Endothelial cell of umbilical vein (primary cell): Measurements from ENCODE around the gene MCRIP2. TPM values are rescaled to one million over a fixed set of nuclear protein-coding genes. Genes with fewer than 3 reads are reported as not detected.

ENCODE experiments used
- BruUV-seq: library from RNA; stranded (reverse); fragments of 400-500 nt; replicated peaks from 2 replicates; lab custom pipeline; 2021; lab: Mats Ljungman, UMichigan
- CTCF ChIA-PET: fragments of 300-600, 350-600 bp; sonication (Branson Sonifier 250); formaldehyde crosslinking; loops from one replicate; lab custom pipeline; 2021; ENCODE audit warnings: antibody characterized with exemption, inconsistent platforms; lab: Charles Lee
- POLR2A ChIA-PET: fragments of 300-600, 350-600 bp; sonication (Branson Sonifier 250); formaldehyde crosslinking; loops from one replicate; lab custom pipeline; 2021; ENCODE audit warnings: antibody characterized with exemption, inconsistent platforms; lab: Charles Lee
- DNase-seq: peaks from one replicate; pipeline ENCODE4 v3.0.0-alpha.2; 2011; ENCODE audit warnings: low read depth, low spot score
- FAIRE-seq: peaks from 2 replicates; lab custom pipeline; 2011; peaks lifted over from hg19 to GRCh38; lab: Jason Lieb, UNC
- H2AFZ ChIP-seq: 2 replicates; pipeline ENCODE4 v1.6.0; 2012; ENCODE audit warnings: low read depth, low read length, control low read depth, inconsistent platforms
- H3K27ac ChIP-seq: 2 replicates; pipeline ENCODE4 v1.5.1; 2011; ENCODE audit warnings: low read depth, mild to moderate bottlenecking, control low read depth, low read length, moderate library complexity; ENCODE audit not compliant: insufficient read depth
- H3K27me3 ChIP-seq, 2 experiments: 2 replicates each; pipeline versions ENCODE4 v1.6.0 to v1.6.1; 2011; ENCODE audit warnings: low read length in 2 of 2, mixed read lengths in 1 of 2; ENCODE audit not compliant: control insufficient read depth in 2 of 2, insufficient read depth in 2 of 2
- H3K36me3 ChIP-seq, 2 experiments: 2 replicates in 1 of 2; 3 replicates in 1 of 2; pipeline ENCODE4 v1.5.1; 2011; ENCODE audit warnings: low read length in 2 of 2, mild to moderate bottlenecking in 1 of 2, moderate library complexity in 1 of 2; ENCODE audit not compliant: control insufficient read depth in 2 of 2, insufficient read depth in 2 of 2; ENCODE audit errors: extremely low read depth in 1 of 2
- H3K4me1 ChIP-seq: 3 replicates; pipeline ENCODE4 v1.5.1; 2011; ENCODE audit warnings: mild to moderate bottlenecking, low read length; ENCODE audit not compliant: control insufficient read depth, insufficient read depth; ENCODE audit errors: extremely low read depth
- H3K4me2 ChIP-seq: 2 replicates; pipeline ENCODE4 v1.6.1; 2011; ENCODE audit warnings: low read length, control low read depth, mixed read lengths; ENCODE audit not compliant: insufficient read depth
- H3K4me3 ChIP-seq, 3 experiments: fragments of 200-600 bp in 1 of 3; sonication (generic), shearing (Covaris generic) in 1 of 3; replicated peaks in 1 of 3; 2 replicates each; pipeline ENCODE4 v1.5.1; 2011 to 2016; ENCODE audit warnings: control low read depth in 3 of 3, low read length in 3 of 3, mild to moderate bottlenecking in 2 of 3, inconsistent platforms in 1 of 3, low read depth in 1 of 3, moderate library complexity in 1 of 3; ENCODE audit not compliant: insufficient read depth in 1 of 3
- H3K79me2 ChIP-seq: 2 replicates; pipeline ENCODE4 v1.6.0; 2012; ENCODE audit warnings: low read length, inconsistent platforms; ENCODE audit not compliant: control insufficient read depth, insufficient read depth
- H3K9ac ChIP-seq: replicated peaks from 2 replicates; pipeline ENCODE3; 2011; ENCODE audit warnings: low read length, control low read depth; ENCODE audit not compliant: insufficient read depth; ENCODE audit errors: extremely low read depth
- H3K9me1 ChIP-seq: replicated peaks from 3 replicates; pipeline ENCODE4 v1.6.0; 2011; ENCODE audit warnings: mild to moderate bottlenecking, low read length; ENCODE audit not compliant: control insufficient read depth, insufficient read depth; ENCODE audit errors: extremely low read depth
- H3K9me3 ChIP-seq: replicated peaks from 2 replicates; pipeline ENCODE4 v1.5.1; 2012; ENCODE audit warnings: low read length, inconsistent platforms; ENCODE audit not compliant: control insufficient read depth, insufficient read depth
- H4K20me1 ChIP-seq: replicated peaks from 2 replicates; pipeline ENCODE3; 2011; ENCODE audit warnings: mild to moderate bottlenecking, low read length; ENCODE audit not compliant: control insufficient read depth, insufficient read depth; ENCODE audit errors: extremely low read depth
- CTCF ChIP-seq, 2 donors: IDR thresholded peaks; 1 replicate in 1 of 2; 2 replicates in 1 of 2; pipeline ENCODE4 v1.5.1; 2011; ENCODE audit warnings: low read length in 2 of 2, mild to moderate bottlenecking in 2 of 2, moderate library complexity in 2 of 2, control low read depth in 1 of 2, inconsistent platforms in 1 of 2, low read depth in 1 of 2; ENCODE audit not compliant: insufficient read depth in 1 of 2; ENCODE audit errors: extremely low read depth in 1 of 2
- EZH2 ChIP-seq: IDR thresholded peaks from 2 replicates; pipeline ENCODE4 v1.6.1; 2012; ENCODE audit warnings: borderline replicate concordance, low read depth, mild to moderate bottlenecking, moderate library complexity, low read length, inconsistent platforms; ENCODE audit not compliant: severe bottlenecking
- FOS ChIP-seq: IDR thresholded peaks from 2 replicates; pipeline ENCODE4 v1.6.1; 2011; ENCODE audit warnings: mild to moderate bottlenecking, low read length, moderate library complexity, borderline replicate concordance; ENCODE audit not compliant: insufficient read depth
- GATA2 ChIP-seq: IDR thresholded peaks from 2 replicates; pipeline ENCODE4 v1.7.0; 2011; ENCODE audit warnings: low read depth, mild to moderate bottlenecking, moderate library complexity, mixed read lengths, low read length; ENCODE audit not compliant: insufficient read length, insufficient read depth
- JUN ChIP-seq: IDR thresholded peaks from 2 replicates; pipeline ENCODE4 v1.6.1; 2011; ENCODE audit warnings: borderline replicate concordance, low read depth; ENCODE audit not compliant: insufficient read length, insufficient read depth
- MYC ChIP-seq: IDR thresholded peaks from one replicate; pipeline ENCODE4 v1.6.1; 2011; ENCODE audit warnings: mild to moderate bottlenecking, low read depth, low read length
- POLR2A ChIP-seq: IDR thresholded peaks from 2 replicates; pipeline ENCODE4 v1.6.1; 2012; ENCODE audit warnings: low read depth, mild to moderate bottlenecking, control low read depth, low read length
- POLR2AphosphoS5 ChIP-seq: IDR thresholded peaks from 2 replicates; pipeline ENCODE4 v1.6.1; 2012; ENCODE audit warnings: low read depth, mild to moderate bottlenecking, control low read depth, low read length, moderate library complexity; ENCODE audit not compliant: insufficient read depth
- dilution Hi-C: fragments of 300-500 bp; cut with MboI; formaldehyde crosslinking; loops from one replicate; pipeline ENCODE4 v1.15.0; 2019; ENCODE audit warnings: low sequenced_read_pairs; ENCODE audit not compliant: extremely low pct_ligation_motif_present
- intact Hi-C: fragments of 100-400 bp; cut with micrococcal nuclease; formaldehyde crosslinking; loops from one replicate; pipeline ENCODE4 v1.10.0; 2022
- polyA plus RNA-seq, 4 experiments: library from polyadenylated mRNA; depleted of rRNA in 3 of 4; stranded (reverse) in 3 of 4; unstranded in 1 of 4; fragments of >200 nt; gene quantifications; 2 replicates each; pipeline versions ENCODE4 v1.2.1 to v1.2.3, GENCODE V29; 2011 to 2012; ENCODE audit warnings: missing spikeins in 1 of 4
- total RNA-seq: library from RNA; stranded (reverse); gene quantifications from 2 replicates; pipeline ENCODE4 v1.2.3, GENCODE V29; 2021
- TF ChIP-seq, protein P1 (sequence below): IDR thresholded peaks from 2 replicates; pipeline ENCODE4 v1.6.1; 2011; ENCODE audit not compliant: insufficient read depth, insufficient read length

MCRIP2 gene
- total and polyA plus RNA-seq, 2 donors (not counting 3 experiments of a cell fraction or from before 2014, with no cell fraction given): 17.1 to 18.9 TPM

DNA sequence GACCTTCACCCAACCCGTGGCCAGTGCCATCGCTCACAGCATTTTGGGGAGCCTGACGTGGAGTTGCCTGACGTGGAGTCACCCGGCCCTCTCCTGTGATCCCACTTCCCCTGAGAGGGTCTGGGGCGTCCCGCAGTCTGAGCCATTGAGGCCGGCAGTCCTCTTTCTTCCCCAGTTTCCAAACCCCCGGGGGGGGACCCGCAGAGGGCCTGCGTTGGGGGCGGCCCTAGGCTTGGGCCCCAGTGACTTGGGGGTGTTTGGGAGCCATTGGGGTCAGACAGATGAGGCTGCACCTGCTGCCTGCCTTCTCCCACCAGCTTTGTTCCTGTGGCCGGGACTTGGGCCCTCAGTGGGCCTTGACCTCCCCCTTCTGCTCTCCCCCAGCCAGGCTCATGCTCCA lies 28.0 kb downstream of the MCRIP2 start:
- intact Hi-C loops (no loop called here), dilution Hi-C loops (no loop called here)
- Histone ChIP-seq H3K4me1 (no peaks in the 10 kb centered on the region), H3K79me2 (peaks cover 18% of the 10 kb centered on the region), H4K20me1 (no peaks in the 10 kb centered on the region), H3K4me3 (no peak overlapping the region), H3K9me3 (no peaks in the 10 kb centered on the region), H3K9me1 (no peaks in the 10 kb centered on the region), H3K27ac (no peak overlapping the region), H3K9ac (no peak overlapping the region), H3K36me3 (peaks cover 5 to 35% of the 10 kb centered on the region in 2 experiments), H2AFZ (no peak overlapping the region), H3K27me3 (no peaks in the 10 kb centered on the region), H3K4me2 (no peak overlapping the region)
- CTCF ChIA-PET: no interaction called here
- no peak for DNase-seq
- POLR2A ChIA-PET: no interaction called here
- BruUV-seq: no TSS peak
- TF ChIP-seq FOS (no peak), POLR2AphosphoS5 (no peak), EZH2 (no peak), POLR2A (no peak), JUN (no peak), CTCF (IDR thresholded peaks at IDR 0.05; ENCODE audit: extremely low read depth in 1 of 2, insufficient read depth in 1 of 2, low read depth in 1 of 2, low read length in 2 of 2) (no peak), GATA2 (no peak), MYC (no peak)
- TF ChIP-seq, protein P1, sequence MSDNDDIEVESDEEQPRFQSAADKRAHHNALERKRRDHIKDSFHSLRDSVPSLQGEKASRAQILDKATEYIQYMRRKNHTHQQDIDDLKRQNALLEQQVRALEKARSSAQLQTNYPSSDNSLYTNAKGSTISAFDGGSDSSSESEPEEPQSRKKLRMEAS: no peak
- no peak for FAIRE-seq
